ENCODE measurements around the gene NOL12. TPM values are rescaled to one million over a fixed set of nuclear protein-coding genes. Genes with fewer than 3 reads are reported as not detected.

The NOL12 gene
- total and polyA plus RNA-seq, 8 donors: 6.0 to 25.6 (median 10.3) TPM

DNA sequence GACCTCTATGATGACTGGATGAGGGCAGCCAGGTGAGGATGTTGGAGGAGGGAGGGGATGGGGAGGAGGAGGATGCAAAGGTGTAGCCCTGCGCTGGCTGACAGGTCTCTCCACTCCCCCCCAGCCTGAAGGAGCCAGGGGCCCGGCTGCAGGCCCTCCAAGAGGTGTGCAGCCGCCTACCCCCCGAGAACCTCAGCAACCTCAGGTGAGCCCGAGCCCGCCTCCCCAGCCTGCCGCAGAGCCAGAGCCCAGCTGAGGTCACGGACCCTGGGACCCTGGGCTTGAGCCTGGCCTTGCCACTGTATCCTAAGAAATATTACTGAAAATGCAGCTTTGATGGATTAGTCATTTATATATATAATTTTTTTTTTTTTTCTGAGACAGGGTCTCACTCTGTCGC lies 38.8 kb upstream of the NOL12 start:
- TF ChIP-seq, protein P1, sequence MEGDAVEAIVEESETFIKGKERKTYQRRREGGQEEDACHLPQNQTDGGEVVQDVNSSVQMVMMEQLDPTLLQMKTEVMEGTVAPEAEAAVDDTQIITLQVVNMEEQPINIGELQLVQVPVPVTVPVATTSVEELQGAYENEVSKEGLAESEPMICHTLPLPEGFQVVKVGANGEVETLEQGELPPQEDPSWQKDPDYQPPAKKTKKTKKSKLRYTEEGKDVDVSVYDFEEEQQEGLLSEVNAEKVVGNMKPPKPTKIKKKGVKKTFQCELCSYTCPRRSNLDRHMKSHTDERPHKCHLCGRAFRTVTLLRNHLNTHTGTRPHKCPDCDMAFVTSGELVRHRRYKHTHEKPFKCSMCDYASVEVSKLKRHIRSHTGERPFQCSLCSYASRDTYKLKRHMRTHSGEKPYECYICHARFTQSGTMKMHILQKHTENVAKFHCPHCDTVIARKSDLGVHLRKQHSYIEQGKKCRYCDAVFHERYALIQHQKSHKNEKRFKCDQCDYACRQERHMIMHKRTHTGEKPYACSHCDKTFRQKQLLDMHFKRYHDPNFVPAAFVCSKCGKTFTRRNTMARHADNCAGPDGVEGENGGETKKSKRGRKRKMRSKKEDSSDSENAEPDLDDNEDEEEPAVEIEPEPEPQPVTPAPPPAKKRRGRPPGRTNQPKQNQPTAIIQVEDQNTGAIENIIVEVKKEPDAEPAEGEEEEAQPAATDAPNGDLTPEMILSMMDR (IDR thresholded peaks at IDR 0.05): no peak
- Histone ChIP-seq H3K9me3 (no peaks in the 10 kb centered on the region), H3K4me3 (no peak overlapping the region), H3K36me3 (no peaks in the 10 kb centered on the region), H3K4me1 (no peaks in the 10 kb centered on the region), H3K27ac (peak overlapping the region in 3 of 4 donors; percentile 22 to 50 (median 34)), H3K27me3 (no peaks in the 10 kb centered on the region)
- FAIRE-seq (no peak), DNase-seq (peak in 1 of 6 donors; percentile 26), ATAC-seq (no peak)
- WGBS, 2 donors: 94 to 95% methylated on average over 9 of the region's 9 CpGs
- intact Hi-C loops (cut with DNase I): loop anchor here in 1 of 3 donors (10.0 kb wide), 1 partner anchor 147 kb away; no protein-coding TSS in a partner anchor

DNA sequence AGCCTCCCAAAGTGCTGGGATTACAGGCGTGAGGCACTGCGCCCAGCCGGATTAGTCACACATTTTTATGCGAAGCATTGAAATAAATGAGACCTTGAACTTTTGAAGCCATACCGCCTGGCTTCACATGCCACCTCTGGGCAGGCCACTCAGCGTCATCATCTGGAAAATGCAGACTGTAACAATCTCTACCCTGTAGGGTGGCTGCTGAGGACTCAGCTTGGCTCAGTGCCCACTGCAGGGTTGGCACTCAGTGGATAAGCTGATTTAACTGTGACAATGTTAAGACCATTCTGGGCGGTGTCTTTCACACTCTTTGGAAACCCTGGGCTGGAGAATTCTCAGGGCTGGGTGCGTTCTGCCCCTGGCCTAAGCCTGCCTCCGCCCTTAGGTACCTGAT lies 38.2 kb upstream of the NOL12 start:
- no peaks in the 10 kb centered on the region for H3K36me3 ChIP-seq
- intact Hi-C loops (cut with DNase I): loop anchor here in 1 of 3 donors (10.0 kb wide), 1 partner anchor 147 kb away; no protein-coding TSS in a partner anchor
- TF ChIP-seq, protein P1 (IDR thresholded peaks at IDR 0.05): no peak
- no peak overlapping the region for H3K4me3 ChIP-seq
- H3K27me3 ChIP-seq: no peaks in the 10 kb centered on the region
- 56 to 64% methylated on average over 9 of the region's 9 CpGs for WGBS, 2 donors
- DNase-seq (peak in 4 of 6 donors; percentile 69 to 79 (median 74)), FAIRE-seq (no peak), ATAC-seq (peak; percentile 62 to 83 (median 66))
- H3K9me3 ChIP-seq: no peaks in the 10 kb centered on the region
- H3K4me1 ChIP-seq: no peaks in the 10 kb centered on the region
- peak overlapping the region; percentile 22 to 50 (median 32) for H3K27ac ChIP-seq

DNA sequence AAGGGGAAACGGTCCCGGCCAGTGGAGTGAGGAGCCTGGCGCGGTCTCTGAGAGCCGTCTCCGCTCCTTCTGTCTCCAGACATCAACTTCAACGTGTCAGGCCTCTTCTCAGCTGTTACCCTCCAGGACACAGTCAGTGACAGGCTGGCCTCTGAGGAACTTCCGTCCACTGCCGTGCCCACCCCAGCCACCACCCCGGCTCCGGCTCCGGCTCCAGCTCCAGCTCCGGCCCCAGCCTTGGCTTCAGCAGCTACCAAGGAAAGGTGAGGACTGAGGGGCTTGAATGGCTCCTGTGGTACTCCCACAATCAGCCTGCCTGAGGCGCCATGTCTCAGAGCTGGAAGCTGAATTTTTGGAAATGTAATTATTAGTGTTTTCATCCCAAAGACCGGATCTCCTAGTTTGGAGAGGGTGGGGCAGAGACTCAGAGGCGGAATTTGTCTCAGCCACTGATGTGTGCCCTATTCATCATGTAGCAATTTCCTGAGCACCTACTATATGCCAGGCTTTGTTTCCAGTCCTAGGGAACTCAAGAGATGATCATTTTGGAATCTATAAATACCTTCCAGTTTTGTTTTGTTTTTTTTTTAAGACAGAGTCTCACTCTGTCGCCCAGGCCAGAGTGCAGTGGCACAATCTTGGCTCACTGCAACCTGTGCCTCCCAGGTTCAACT lies 35.5 kb upstream of the NOL12 start:
- DNase-seq: no peak
- no peaks in the 10 kb centered on the region for H3K4me1 ChIP-seq
- no peaks in the 10 kb centered on the region for H3K36me3 ChIP-seq
- no peak overlapping the region for H3K27ac ChIP-seq
- 92 to 97% methylated on average over 15 to 17 of the region's 17 CpGs for WGBS, 2 donors
- H3K9me3 ChIP-seq: no peaks in the 10 kb centered on the region
- intact Hi-C loops (cut with DNase I): no loop called here
- ATAC-seq: no peak
- TF ChIP-seq, protein P1 (IDR thresholded peaks at IDR 0.05): no peak
- FAIRE-seq: no peak
- no peaks in the 10 kb centered on the region for H3K27me3 ChIP-seq
- H3K4me3 ChIP-seq: no peak overlapping the region

DNA sequence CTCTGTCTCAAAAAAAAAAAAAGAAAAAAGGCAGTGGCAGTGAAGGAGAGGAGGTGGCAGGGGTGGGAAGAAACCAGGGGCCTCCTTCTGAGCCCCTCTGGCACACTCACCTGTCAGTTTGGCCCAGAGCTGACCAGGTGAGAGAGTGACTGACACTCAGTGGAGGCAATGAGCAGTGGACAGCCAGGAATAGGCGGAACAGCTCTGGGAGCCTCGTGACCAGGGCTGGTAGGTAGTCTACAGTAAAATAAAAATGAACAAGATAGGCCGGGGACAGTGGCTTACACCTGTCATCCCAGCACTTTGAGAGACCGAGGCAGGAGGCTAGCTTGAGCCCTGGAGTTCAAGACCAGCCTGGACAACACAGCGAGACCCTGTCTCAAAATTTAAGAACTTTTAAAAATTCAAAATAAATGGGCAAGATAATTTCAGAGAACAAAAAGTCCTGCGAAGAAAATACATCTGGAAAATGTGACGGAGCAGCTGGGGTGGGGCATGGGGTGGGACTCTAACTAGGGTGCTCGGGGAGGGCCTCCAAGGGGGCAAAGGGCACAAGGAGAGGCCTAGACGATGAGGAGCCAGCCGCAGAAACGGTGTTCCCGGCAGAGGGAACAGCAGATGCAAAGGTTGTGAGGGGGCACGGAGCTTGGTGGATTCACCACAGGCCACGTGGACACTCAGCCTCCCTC lies 31.4 kb upstream of the NOL12 start:
- no peak for FAIRE-seq
- 86 to 88% methylated on average over 13 to 14 of the region's 14 CpGs for WGBS, 2 donors
- H3K27ac ChIP-seq: no peak overlapping the region

More for the DNA sequence above, 31.4 kb upstream of the NOL12 start:
- TF ChIP-seq, protein P1 (IDR thresholded peaks at IDR 0.05): no peak
- Histone ChIP-seq H3K36me3 (no peaks in the 10 kb centered on the region), H3K27me3 (no peaks in the 10 kb centered on the region), H3K4me1 (peaks cover 0 to 3% (median 0%) of the 10 kb centered on the region in 3 donors), H3K9me3 (no peaks in the 10 kb centered on the region), H3K4me3 (no peak overlapping the region)
- DNase-seq: no peak
- ATAC-seq: no peak
- intact Hi-C loops (cut with DNase I): no loop called here
